Pancreas (tissue), 10 donors: Measurements from ENCODE around the gene RNF224. TPM values are rescaled to one million over a fixed set of nuclear protein-coding genes. Genes with fewer than 3 reads are reported as not detected.

Source experiments
- ATAC-seq, 4 donors: fragments of 200-7000 bp; cut with Tn5 transposase; one replicate each; pipeline versions ENCODE4 v1.8.0 to v1.9.1; 2020; ENCODE audit warnings: mild to moderate bottlenecking in 4 of 4, moderate library complexity in 4 of 4
- DNase-seq, 6 donors: peaks; one replicate each; pipeline ENCODE4 v3.0.0-alpha.2; 2020
- FAIRE-seq: peaks from 2 replicates; lab custom pipeline; 2012; peaks lifted over from hg19 to GRCh38; lab: Jason Lieb, UNC
- H3K27ac ChIP-seq, 4 donors: fragments of 200-600 bp; sonication (generic); 1 replicate in 3 of 4; 2 replicates in 1 of 4; pipeline versions ENCODE4 v1.5.0 to v1.8.0; 2020
- H3K27me3 ChIP-seq, 4 donors: fragments of 200-600 bp; one replicate each; pipeline ENCODE4 v1.8.0; 2021
- H3K36me3 ChIP-seq, 3 donors: fragments of 200-600 bp; sonication (generic) in 1 of 3; one replicate each; pipeline versions ENCODE4 v1.5.0 to v1.8.0; 2020 to 2021
- H3K4me1 ChIP-seq, 3 donors: fragments of 200-600 bp; one replicate each; pipeline ENCODE4 v1.8.0; 2021
- H3K4me3 ChIP-seq, 4 donors: fragments of 200-600 bp; sonication (generic) in 2 of 4; one replicate each; pipeline versions ENCODE4 v1.5.0 to v1.8.0; 2020 to 2021
- H3K9me3 ChIP-seq, 4 donors: fragments of 200-600 bp; one replicate each; pipeline ENCODE4 v1.8.0; 2021
- CTCF ChIP-seq, 4 donors: fragments of 200-600 bp; sonication (generic) in 3 of 4; IDR thresholded peaks; one replicate each; pipeline versions ENCODE4 v1.5.0 to v1.8.0; 2021; ENCODE audit warnings: antibody characterized with exemption in 4 of 4
- WGBS, 2 donors: extraction: QIAGEN DNeasy Blood & Tissue Kit; methylation state at CpG; one replicate each; pipeline ENCODE4 v1.1.7; 2013; 5-methylcytosine and 5-hydroxymethylcytosine counted together
- intact Hi-C, 3 donors: fragments of 100-400 bp; cut with DNase I; formaldehyde crosslinking; loops; one replicate each; pipeline versions ENCODE4 v1.11.1 to v1.14.2; 2022
- polyA plus RNA-seq, 2 donors: library from polyadenylated mRNA; stranded (reverse); fragments of 200-250 nt; gene quantifications; one replicate each; pipeline ENCODE4 v1.2.3, GENCODE V29; 2013
- total RNA-seq, 6 donors: library from RNA; stranded (reverse); fragmentation: NEBNext Ultra II Directional in 4 of 6; extraction: Animal tissue kit (Norgen Biotek cat#: 25700) in 4 of 6; gene quantifications; one replicate each; pipeline versions ENCODE4 v1.2.1 to v1.2.4, GENCODE V29; 2021 to 2023
- donor health status: healthy with polysubstance abuse.
- donor health status: DM: no; HTN: no; CAD: no; lungs with moderate emphysema.
- donor health status: DM: no; HTN: no; CAD: no.
- donor health status: control.
- donor health status: control.
- donor health status: Bipolar disorder and iron deficiency.
- donor health status: DM: yes; HTN: yes; CAD: no.
- donor health status: DM: no; HTN: no; CAD: no.
- donor health status: DM: no; HTN: no; CAD: no.
- donor health status: DM: yes; HTN: yes; CAD: no.

Gene RNF224
- total and polyA plus RNA-seq, 8 donors: 0.09 to 0.61 (median 0.61) TPM; not detected in 5

GRCh38 chr9:137228968-137229896 is 1.9 kb downstream of the RNF224 start:
- H3K36me3 ChIP-seq: no peaks in the 10 kb centered on the region
- peaks cover 5 to 14% (median 10%) of the 10 kb centered on the region in 3 donors for H3K4me1 ChIP-seq
- ATAC-seq (no peak), FAIRE-seq (no peak), DNase-seq (no peak)
- TF ChIP-seq CTCF (IDR thresholded peaks at IDR 0.05): no peak
- no peak overlapping the region for H3K4me3 ChIP-seq
- H3K9me3 ChIP-seq: no peaks in the 10 kb centered on the region
- 69% methylated on average over 26 to 27 of the region's 27 CpGs for WGBS, 2 donors
- H3K27ac ChIP-seq: no peak overlapping the region
- intact Hi-C loops: no loop called here
- no peaks in the 10 kb centered on the region for H3K27me3 ChIP-seq

- TF ChIP-seq CTCF (IDR thresholded peaks at IDR 0.05): no peak
- ATAC-seq (no peak), FAIRE-seq (no peak), DNase-seq (no peak)
- Histone ChIP-seq H3K4me1 (peaks cover 5 to 14% (median 10%) of the 10 kb centered on the region in 3 donors), H3K36me3 (no peaks in the 10 kb centered on the region), H3K4me3 (no peak overlapping the region), H3K9me3 (no peaks in the 10 kb centered on the region), H3K27ac (no peak overlapping the region), H3K27me3 (no peaks in the 10 kb centered on the region)
- intact Hi-C loops: loop anchor here (5.0 to 10.0 kb wide), 2 partner anchors 113 to 115 kb away; partner anchors contain the start of gene DPP7 (in 1 of the 3)
- WGBS, 2 donors: 54 to 69% methylated on average over 27 to 31 of the region's 31 CpGs
Observed at GRCh38 chr9:137229903-137230704, 2.8 kb downstream of the RNF224 start.

GRCh38 chr9:137230705-137231371 is 3.5 kb downstream of the RNF224 start, which contains the start of gene SLC34A3:
TSS of gene SLC34A3 (plus strand) at chr9:137230901. CDS start at chr9:137231703, 802 bp downstream.
- Histone ChIP-seq H3K4me3 (no peak within 1 kb of the TSS), H3K4me1 (peaks cover 5 to 14% (median 10%) of the 10 kb centered on the region in 3 donors), H3K27ac (no peak within 1 kb of the TSS), H3K9me3 (no peaks in the 10 kb centered on the region), H3K36me3 (no peaks in the 10 kb centered on the region), H3K27me3 (no peaks in the 10 kb centered on the region)
- DNase-seq: no peak
- ATAC-seq: no peak
- intact Hi-C loops: loop anchor here (5.0 to 10.0 kb wide), 2 partner anchors 114 to 116 kb away; partner anchors contain the start of gene DPP7 (in 1 of the 3)
- WGBS, 2 donors: 68% methylated on average over 14 of the region's 14 CpGs
- FAIRE-seq: no peak
- no peak for TF ChIP-seq CTCF (IDR thresholded peaks at IDR 0.05)

- ATAC-seq (no peak), FAIRE-seq (no peak), DNase-seq (no peak)
- H3K36me3 ChIP-seq: no peaks in the 10 kb centered on the region
- H3K4me3 ChIP-seq: no peak overlapping the region
- H3K27ac ChIP-seq: no peak overlapping the region
- intact Hi-C loops: loop anchor here (5.0 to 10.0 kb wide), 2 partner anchors 114 to 117 kb away; partner anchors contain the start of gene DPP7 (in 1 of the 3)
- H3K4me1 ChIP-seq: peaks cover 5 to 14% (median 10%) of the 10 kb centered on the region in 3 donors
- TF ChIP-seq CTCF (IDR thresholded peaks at IDR 0.05): no peak
- H3K27me3 ChIP-seq: no peaks in the 10 kb centered on the region
- H3K9me3 ChIP-seq: no peaks in the 10 kb centered on the region
- WGBS, 2 donors: 82 to 90% methylated on average over 23 of the region's 23 CpGs
Observed at GRCh38 chr9:137231372-137232039, 4.2 kb downstream of the RNF224 start.
